Thoracic aorta (tissue), 2 donors: ENCODE data around the gene POC1A. TPM values are rescaled to one million over a fixed set of nuclear protein-coding genes. Genes with fewer than 3 reads are reported as not detected.

Experiments used
- ATAC-seq: fragments of 150-250 bp; one replicate; pipeline ENCODE4 v1.8.0; 2017; ENCODE audit warnings: low read depth; ENCODE audit not compliant: insufficient number of reproducible peaks, low FRiP score
- DNase-seq: peaks from one replicate; pipeline ENCODE4 v3.0.0-alpha.2; 2020; ENCODE audit warnings: low spot score
- H3K27ac ChIP-seq, 2 donors: fragments of 200-600 bp; sonication (generic); 1 replicate in 1 of 2; 2 replicates in 1 of 2; pipeline ENCODE4 v1.5.1; 2016; ENCODE audit warnings: mild to moderate bottlenecking in 2 of 2, moderate library complexity in 2 of 2
- H3K27me3 ChIP-seq: fragments of 200-600 bp; sonication (generic); replicated peaks from 2 replicates; pipeline ENCODE4 v1.6.0; 2016; ENCODE audit warnings: mild to moderate bottlenecking; ENCODE audit not compliant: insufficient read depth
- H3K36me3 ChIP-seq: fragments of 200-600 bp; sonication (generic); one replicate; pipeline ENCODE4 v1.5.1; 2016
- H3K4me1 ChIP-seq, 2 donors: fragments of 200-600 bp; sonication (generic); 1 replicate in 1 of 2; 2 replicates in 1 of 2; pipeline versions ENCODE4 v1.5.1 to v1.6.0; 2016; ENCODE audit warnings: low read depth in 2 of 2, mild to moderate bottlenecking in 1 of 2; ENCODE audit not compliant: control insufficient read depth in 1 of 2
- H3K4me3 ChIP-seq: fragments of 200-600 bp; sonication (generic); 2 replicates; pipeline ENCODE4 v1.5.1; 2016; ENCODE audit warnings: mild to moderate bottlenecking
- H3K9me3 ChIP-seq: fragments of 200-600 bp; sonication (generic); 2 replicates; pipeline ENCODE4 v1.5.1; 2016
- CTCF ChIP-seq: fragments of 200-600 bp; sonication (generic); IDR thresholded peaks from one replicate; pipeline ENCODE4 v1.5.1; 2019; ENCODE audit warnings: antibody characterized with exemption
- total RNA-seq, 2 donors: library from RNA; depleted of rRNA; stranded (reverse); fragments of >200 nt; gene quantifications; one replicate each; pipeline versions ENCODE4 v1.1.0 to v1.2.3, GENCODE V29; 2016

Gene POC1A
- total RNA-seq, 2 donors from 2014 or later, result 8.1 TPM; not detected in 1

GRCh38 chr3:52028572-52028971 lies 125.7 kb downstream of the POC1A start:
- no peaks in the 10 kb centered on the region for H3K27me3 ChIP-seq
- DNase-seq (no peak), ATAC-seq (no peak)
- H3K4me3 ChIP-seq, result no peak overlapping the region
- no peaks in the 10 kb centered on the region for H3K36me3 ChIP-seq
- no peak overlapping the region for H3K27ac ChIP-seq
- H3K9me3 ChIP-seq, result no peaks in the 10 kb centered on the region
- peaks cover 16 to 29% of the 10 kb centered on the region in 2 donors for H3K4me1 ChIP-seq
- no peak for TF ChIP-seq CTCF

- Histone ChIP-seq H3K4me1 (peaks cover 32 to 54% of the 10 kb centered on the region in 2 donors), H3K9me3 (no peaks in the 10 kb centered on the region), H3K27ac (peak overlapping the region; percentile 19 to 92), H3K36me3 (no peaks in the 10 kb centered on the region), H3K4me3 (no peak overlapping the region), H3K27me3 (no peaks in the 10 kb centered on the region)
- no peak for DNase-seq
- no peak for ATAC-seq
- no peak for TF ChIP-seq CTCF
Measured at GRCh38 chr3:52026041-52026440, 128.2 kb downstream of the POC1A start.

- Histone ChIP-seq H3K27ac (peak overlapping the region; percentile 92 to 95), H3K9me3 (no peaks in the 10 kb centered on the region), H3K36me3 (no peaks in the 10 kb centered on the region), H3K27me3 (no peaks in the 10 kb centered on the region), H3K4me3 (no peak overlapping the region), H3K4me1 (peaks cover 33 to 60% of the 10 kb centered on the region in 2 donors)
- DNase-seq, result no peak
- no peak for TF ChIP-seq CTCF
- ATAC-seq, result no peak
Measured at GRCh38 chr3:52025453-52025852, 128.8 kb downstream of the POC1A start.

Other genes with a start within 250 kb of the POC1A start
- 10 to 100 TPM in 1 of 2 donors, 1 to 10 TPM in 1; 7.7 to 21.8 TPM for gene RRP9, start 212.5 kb downstream of the POC1A start, total RNA-seq
- 10 to 100 TPM; 10.9 to 21.4 TPM for gene PARP3, start 212.1 kb downstream of the POC1A start, total RNA-seq
- gene GPR62, start 199.0 kb downstream of the POC1A start, total RNA-seq, result not detected
- gene PCBP4, start 187.0 kb downstream of the POC1A start, total RNA-seq, result 100 to 1,000 TPM; 127 to 144 TPM
- 10 to 100 TPM; 28.6 to 55.2 TPM for gene ABHD14B, start 180.4 kb downstream of the POC1A start, total RNA-seq
- 10 to 100 TPM in 1 of 2 donors, 1 to 10 TPM in 1; 9.7 to 24.0 TPM for gene ABHD14A, start 179.4 kb downstream of the POC1A start, total RNA-seq
- 10 to 100 TPM in 1 of 2 donors, 1 to 10 TPM in 1; 6.1 to 12.3 TPM for gene ACY1, start 170.9 kb downstream of the POC1A start, total RNA-seq
- 100 to 1,000 TPM; 642 to 718 TPM for gene RPL29, start 158.5 kb downstream of the POC1A start, total RNA-seq
- 10 to 100 TPM; 41.1 to 42.2 TPM for gene DUSP7, start 97.9 kb downstream of the POC1A start, total RNA-seq
- 10 to 100 TPM; 28.4 to 33.3 TPM for gene ALAS1, start 43.7 kb upstream of the POC1A start, total RNA-seq
- gene TLR9, start 71.2 kb upstream of the POC1A start, total RNA-seq, result not detected
- 10 to 100 TPM; 52.2 to 69.2 TPM for gene TWF2, start 84.7 kb upstream of the POC1A start, total RNA-seq
- 10 to 100 TPM; 41.6 to 51.9 TPM for gene PPM1M, start 91.3 kb upstream of the POC1A start, total RNA-seq
- 10 to 100 TPM; 44.5 to 66.2 TPM for gene WDR82, start 124.2 kb upstream of the POC1A start, total RNA-seq
- gene GLYCTK, start 133.4 kb upstream of the POC1A start, total RNA-seq, result 10 to 100 TPM; 14.1 to 14.2 TPM
- 10 to 100 TPM; 14.6 to 21.0 TPM for gene DNAH1, start 161.9 kb upstream of the POC1A start, total RNA-seq